Psoas muscle (tissue), 8 donors: ENCODE measurements around the gene SLC8B1. TPM values are rescaled to one million over a fixed set of nuclear protein-coding genes. Genes with fewer than 3 reads are reported as not detected.
A peak's percentile ranks its signal among the peaks of the same experiment; 100 is the strongest.
"Not testable (repeated sequence)": the region's sequence is repeated elsewhere in the genome, so short reads cannot be mapped to it uniquely, and the experiment has no call there.

ENCODE experiments used
- ATAC-seq, 4 donors: fragments of 200-7000 bp; cut with Tn5 transposase; one replicate each; pipeline ENCODE4 v1.9.1; 2020; ENCODE audit warnings: moderate library complexity in 3 of 4, mild to moderate bottlenecking in 2 of 4
- DNase-seq, 2 donors: peaks; one replicate each; pipeline ENCODE4 v3.0.0-alpha.2; 2020
- H3K27ac ChIP-seq: fragments of 200-600 bp; one replicate; pipeline ENCODE4 v1.8.0; 2022
- H3K27me3 ChIP-seq, 3 donors: fragments of 200-600 bp in 1 of 3; one replicate each; pipeline versions ENCODE4 v1.6.1 to v1.8.0; 2013 to 2022; ENCODE audit warnings: low read length in 2 of 3, mild to moderate bottlenecking in 2 of 3, moderate library complexity in 1 of 3; ENCODE audit not compliant: insufficient read depth in 3 of 3
- H3K36me3 ChIP-seq, 2 donors: fragments of 200-600 bp in 1 of 2; one replicate each; pipeline versions ENCODE4 v1.6.1 to v1.8.0; 2013 to 2022; ENCODE audit warnings: low read depth in 1 of 2, mild to moderate bottlenecking in 1 of 2, moderate library complexity in 1 of 2; ENCODE audit not compliant: insufficient read depth in 1 of 2
- H3K4me1 ChIP-seq: fragments of 200-600 bp; one replicate; pipeline ENCODE4 v1.8.0; 2022
- H3K4me3 ChIP-seq: fragments of 200-600 bp; one replicate; pipeline ENCODE4 v1.8.0; 2022; ENCODE audit warnings: mild to moderate bottlenecking
- H3K9me3 ChIP-seq: fragments of 200-600 bp; one replicate; pipeline ENCODE4 v1.8.0; 2022
- CTCF ChIP-seq: fragments of 200-600 bp; IDR thresholded peaks from one replicate; pipeline ENCODE4 v1.8.0; 2022; ENCODE audit warnings: antibody characterized with exemption
- WGBS, 3 donors: extraction: QIAGEN DNeasy Blood & Tissue Kit; methylation state at CpG; one replicate each; pipeline versions ENCODE4 v1.1.6 to v1.1.7; 2013; 5-methylcytosine and 5-hydroxymethylcytosine counted together
- intact Hi-C, 2 donors: fragments of 100-400 bp; cut with DNase I; formaldehyde crosslinking; loops; one replicate each; pipeline versions ENCODE4 v1.11.0 to v1.14.2; 2022
- polyA plus RNA-seq, 3 donors: library from polyadenylated mRNA; stranded (reverse); fragments of 200-250 nt; gene quantifications; one replicate each; pipeline ENCODE4 v1.2.3, GENCODE V29; 2013
- total RNA-seq, 4 donors: library from RNA; stranded (reverse); fragmentation: NEBNext Ultra II Directional in 2 of 4; extraction: Animal tissue kit (Norgen Biotek cat#: 25700) in 2 of 4; gene quantifications; one replicate each; pipeline versions ENCODE4 v1.2.1 to v1.2.4, GENCODE V29; 2021 to 2023
- donor health status: healthy with polysubstance abuse.
- donor health status: DM: no; HTN: no; CAD: no; lungs with moderate emphysema.
- donor health status: Bipolar disorder and iron deficiency.
- donor health status: healthy.
- donor health status: DM: yes; HTN: yes; CAD: no.
- donor health status: DM: no; HTN: no; CAD: no.
- donor health status: DM: no; HTN: no; CAD: no.
- donor health status: DM: yes; HTN: yes; CAD: no.

The SLC8B1 gene
- total and polyA plus RNA-seq, 7 donors, result 5.7 to 10.3 (median 9.2) TPM

DNA sequence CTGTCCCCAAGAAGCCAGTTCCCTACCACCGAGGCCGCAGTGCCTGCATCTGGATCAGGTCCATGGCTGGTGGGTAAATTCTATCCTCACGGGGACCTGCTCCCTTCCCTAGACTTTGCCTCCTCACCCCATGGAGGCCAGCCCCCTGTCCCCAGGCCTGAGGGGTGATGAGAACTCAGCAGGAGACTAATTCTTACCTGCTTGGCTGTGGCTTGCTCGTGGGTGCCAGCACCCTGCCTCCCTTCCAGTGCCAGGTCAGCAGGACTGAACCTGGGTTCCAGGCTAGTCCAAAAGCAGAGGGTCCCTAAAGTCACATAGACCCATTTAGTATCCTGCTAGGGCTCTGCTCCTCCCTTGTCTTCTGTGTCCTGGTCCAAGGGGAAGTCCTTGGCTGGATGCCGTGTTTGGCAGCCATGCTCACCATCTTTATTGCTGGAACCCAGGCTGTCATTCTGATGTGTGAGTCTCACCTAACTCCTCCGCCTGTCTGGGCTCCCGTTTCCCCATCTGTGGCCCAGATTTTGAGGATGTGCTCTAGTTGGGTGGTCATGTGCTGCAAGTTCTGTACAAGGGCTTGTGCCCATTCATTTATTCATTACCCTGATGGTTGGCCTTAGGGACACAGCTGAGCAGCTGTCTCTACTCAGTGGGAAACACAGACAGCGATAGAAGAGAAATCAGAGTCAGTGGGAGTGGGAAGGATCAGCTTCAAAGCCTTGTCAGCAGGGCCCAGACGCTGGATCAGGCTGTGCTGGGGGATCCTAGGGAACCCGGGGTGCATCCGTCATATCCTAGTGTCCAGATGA is 24.4 kb upstream of the SLC8B1 start:
- no peak for TF ChIP-seq CTCF
- ATAC-seq (peak in 3 of 4 donors; percentile 17 to 38 (median 27)), DNase-seq (peak; percentile 67 to 81)
- peak overlapping the region; percentile 94 for H3K4me3 ChIP-seq
- intact Hi-C loops, result no loop called here
- 16 to 29% (median 19%) methylated on average over 11 of the region's 11 CpGs for WGBS, 3 donors
- H3K36me3 ChIP-seq, result peaks cover 0 to 4% of the 10 kb centered on the region in 2 donors
- no peaks in the 10 kb centered on the region for H3K9me3 ChIP-seq
- peak overlapping the region; percentile 89 for H3K27ac ChIP-seq
- H3K27me3 ChIP-seq, result no peaks in the 10 kb centered on the region
- H3K4me1 ChIP-seq, result peaks cover 14% of the 10 kb centered on the region

GRCh38 chr12:113358381-113359132 is 23.6 kb upstream of the SLC8B1 start, which contains the start of gene PLBD2:
TSS of gene PLBD2 (plus strand) at chr12:113358587. CDS start at chr12:113358601, 14 bp downstream.
- intact Hi-C loops, result no loop called here
- 0 to 1% (median 0%) methylated on average over 37 to 67 of the region's 67 CpGs for whole genome bisulfite sequencing, 3 donors
- Histone ChIP-seq H3K27me3 (no peaks in the 10 kb centered on the region), H3K9me3 (no peaks in the 10 kb centered on the region), H3K4me3 (peak within 1 kb of the TSS; percentile 94), H3K36me3 (peaks cover 0 to 4% of the 10 kb centered on the region in 2 donors), H3K4me1 (peaks cover 14% of the 10 kb centered on the region), H3K27ac (peak within 1 kb of the TSS; percentile 89)
- peak; percentile 96 to 97 for DNase-seq
- peak; percentile 95 to 98 (median 97) for ATAC-seq
- TF ChIP-seq CTCF, result no peak

GRCh38 chr12:113354192-113354591 is 19.3 kb upstream of the SLC8B1 start:
- H3K27ac ChIP-seq, ATAC-seq, H3K4me1 ChIP-seq, DNase-seq, H3K36me3 ChIP-seq, intact Hi-C loops, H3K4me3 ChIP-seq, H3K9me3 ChIP-seq, H3K27me3 ChIP-seq: not testable (repeated sequence)
- WGBS, 3 donors, result 87 to 90% (median 89%) methylated on average over 7 of the region's 7 CpGs

GRCh38 chr12:113351089-113351488 is 16.2 kb upstream of the SLC8B1 start:
- ATAC-seq, result no peak
- no peaks in the 10 kb centered on the region for H3K9me3 ChIP-seq
- H3K36me3 ChIP-seq, result no peaks in the 10 kb centered on the region
- intact Hi-C loops, result no loop called here
- no peaks in the 10 kb centered on the region for H3K4me1 ChIP-seq
- H3K4me3 ChIP-seq, result no peak overlapping the region
- no peak for TF ChIP-seq CTCF
- DNase-seq, result no peak
- H3K27me3 ChIP-seq, result no peaks in the 10 kb centered on the region
- H3K27ac ChIP-seq, result no peak overlapping the region

- Histone ChIP-seq H3K9me3 (no peaks in the 10 kb centered on the region), H3K4me1 (no peaks in the 10 kb centered on the region), H3K36me3 (no peaks in the 10 kb centered on the region), H3K27ac (no peak overlapping the region), H3K27me3 (no peaks in the 10 kb centered on the region), H3K4me3 (no peak overlapping the region)
- WGBS, 3 donors, result 64 to 70% (median 67%) methylated on average over 19 of the region's 19 CpGs
- ATAC-seq (no peak), DNase-seq (no peak)
- intact Hi-C loops, result no loop called here
- TF ChIP-seq CTCF, result no peak
Measured at GRCh38 chr12:113348849-113349536, 14.1 kb upstream of the SLC8B1 start.
